CD4-positive, alpha-beta T cell (primary cell): ENCODE results near the gene ZNF214. TPM values are rescaled to one million over a fixed set of nuclear protein-coding genes. Genes with fewer than 3 reads are reported as not detected.

Experiments
- ATAC-seq: fragments of 200-7000 bp; cut with Tn5 transposase; one replicate; pipeline ENCODE4 v1.10.0; 2022; ENCODE audit warnings: mild to moderate bottlenecking; ENCODE audit not compliant: poor library complexity
- CTCF ChIA-PET: fragments of 350-600 bp; sonication (Branson Sonifier 250); formaldehyde crosslinking; loops from one replicate; lab custom pipeline; 2021; ENCODE audit warnings: antibody characterized with exemption, inconsistent platforms; lab: Charles Lee
- POLR2A ChIA-PET: fragments of 350-600 bp; sonication (Branson Sonifier 250); formaldehyde crosslinking; loops from one replicate; lab custom pipeline; 2021; ENCODE audit warnings: antibody characterized with exemption, inconsistent platforms; lab: Charles Lee
- DNase-seq, 14 experiments: peaks; one replicate each; pipeline ENCODE4 v3.0.0-alpha.2; 2013 to 2020; ENCODE audit warnings: mixed read lengths in 2 of 14
- H3K27ac ChIP-seq, 2 donors: one replicate each; pipeline versions ENCODE4 v1.5.1 to v1.7.0; 2013; ENCODE audit warnings: low read length in 2 of 2, low read depth in 1 of 2, mild to moderate bottlenecking in 1 of 2
- H3K27me3 ChIP-seq, 2 experiments: 1 replicate in 1 of 2; 2 replicates in 1 of 2; pipeline versions ENCODE4 v1.6.1 to v1.7.0; 2013; ENCODE audit warnings: low read length in 2 of 2, control low read depth in 1 of 2, mild to moderate bottlenecking in 1 of 2, moderate library complexity in 1 of 2; ENCODE audit not compliant: insufficient read depth in 2 of 2, control insufficient read depth in 1 of 2
- H3K36me3 ChIP-seq: one replicate; pipeline ENCODE4 v1.6.1; 2013; ENCODE audit warnings: low read length, control low read depth; ENCODE audit not compliant: insufficient read depth
- H3K4me1 ChIP-seq: one replicate; pipeline ENCODE4 v1.6.1; 2013; ENCODE audit warnings: low read length, control low read depth; ENCODE audit not compliant: insufficient read depth
- H3K4me3 ChIP-seq: one replicate; pipeline ENCODE4 v1.5.1; 2013; ENCODE audit warnings: mild to moderate bottlenecking, low read length, moderate library complexity
- H3K9me3 ChIP-seq, 2 experiments: 1 replicate in 1 of 2; 2 replicates in 1 of 2; pipeline versions ENCODE4 v1.6.1 to v1.7.0; 2013; ENCODE audit warnings: low read length in 2 of 2, mild to moderate bottlenecking in 2 of 2, control low read depth in 1 of 2, moderate library complexity in 1 of 2; ENCODE audit not compliant: control insufficient read depth in 1 of 2, insufficient read depth in 1 of 2
- H3K27ac Mint-ChIP-seq: one replicate; pipeline ENCODE4 v1.8.0; 2020; ENCODE audit warnings: mixed read lengths
- H3K27me3 Mint-ChIP-seq: one replicate; pipeline ENCODE4 v1.8.0; 2021; ENCODE audit warnings: mixed read lengths
- H3K36me3 Mint-ChIP-seq: one replicate; pipeline ENCODE4 v1.8.0; 2021; ENCODE audit warnings: low read depth, mixed read lengths
- H3K4me1 Mint-ChIP-seq: one replicate; pipeline ENCODE4 v1.8.0; 2021; ENCODE audit warnings: low read depth, mixed read lengths
- H3K4me3 Mint-ChIP-seq: one replicate; pipeline ENCODE4 v1.8.0; 2020; ENCODE audit warnings: mild to moderate bottlenecking, mixed read lengths
- H3K9me3 Mint-ChIP-seq: one replicate; pipeline ENCODE4 v1.8.0; 2020; ENCODE audit warnings: mixed read lengths
- intact Hi-C, 2 experiments: fragments of 100-400 bp; cut with DNase I in 1 of 2; cut with micrococcal nuclease in 1 of 2; formaldehyde crosslinking; loops; one replicate each; pipeline versions ENCODE4 v1.15.1 to v1.9.0; 2023 to 2025; cut with DNase I, micrococcal nuclease
- total RNA-seq, 174 experiments: library from RNA in 2 of 174; stranded (reverse) in 2 of 174; gene quantifications; one replicate each; pipeline ENCODE4 v1.2.3 and lab custom pipeline; 2021 to 2026
- TF ChIP-seq, protein P1 (sequence below): fragments of 200-600 bp; IDR thresholded peaks from one replicate; pipeline ENCODE4 v1.8.0; 2022; ENCODE audit warnings: antibody characterized with exemption, mild to moderate bottlenecking

ZNF214 gene
- total RNA-seq, 2 experiments from 2014 or later: not detected

DNA sequence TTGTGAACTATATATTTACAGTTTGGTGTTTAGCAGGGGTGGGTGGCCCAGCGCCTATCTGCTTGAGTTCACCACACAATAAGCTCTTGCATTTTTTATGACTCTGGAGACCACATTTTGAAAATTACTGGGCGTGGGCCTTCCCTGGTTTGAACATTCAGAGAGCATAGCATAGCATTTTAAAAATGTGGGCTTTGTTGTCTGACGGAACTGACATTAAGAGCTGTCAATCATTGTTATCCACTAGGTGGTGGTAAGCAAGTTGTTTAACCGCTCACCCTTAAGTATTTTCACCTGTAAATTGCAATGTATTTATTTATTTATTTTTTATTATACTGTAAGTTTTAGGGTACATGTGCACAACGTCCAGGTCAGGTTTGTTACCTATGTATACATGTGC is 1.2 kb upstream of the ZNF214 start:
- intact Hi-C loops: no loop called here
- H3K4me1 Mint-ChIP-seq: peaks cover 7% of the 10 kb centered on the region
- H3K27ac ChIP-seq: no peak overlapping the region
- POLR2A ChIA-PET: no interaction called here
- H3K9me3 ChIP-seq: peaks cover 0 to 4% of the 10 kb centered on the region in 2 experiments
- DNase-seq (no peak), ATAC-seq (no peak)
- H3K9me3 Mint-ChIP-seq: no peaks in the 10 kb centered on the region
- CTCF ChIA-PET: no interaction called here
- no peaks in the 10 kb centered on the region for H3K36me3 ChIP-seq
- no peak overlapping the region for H3K4me3 ChIP-seq
- H3K36me3 Mint-ChIP-seq: no peaks in the 10 kb centered on the region
- peaks cover 33 to 34% of the 10 kb centered on the region in 2 experiments for H3K27me3 ChIP-seq
- H3K4me1 ChIP-seq: peaks cover 10% of the 10 kb centered on the region
- peaks cover 47% of the 10 kb centered on the region for H3K27me3 Mint-ChIP-seq
- H3K4me3 Mint-ChIP-seq: no peak overlapping the region
- H3K27ac Mint-ChIP-seq: no peak overlapping the region
- TF ChIP-seq, protein P1, sequence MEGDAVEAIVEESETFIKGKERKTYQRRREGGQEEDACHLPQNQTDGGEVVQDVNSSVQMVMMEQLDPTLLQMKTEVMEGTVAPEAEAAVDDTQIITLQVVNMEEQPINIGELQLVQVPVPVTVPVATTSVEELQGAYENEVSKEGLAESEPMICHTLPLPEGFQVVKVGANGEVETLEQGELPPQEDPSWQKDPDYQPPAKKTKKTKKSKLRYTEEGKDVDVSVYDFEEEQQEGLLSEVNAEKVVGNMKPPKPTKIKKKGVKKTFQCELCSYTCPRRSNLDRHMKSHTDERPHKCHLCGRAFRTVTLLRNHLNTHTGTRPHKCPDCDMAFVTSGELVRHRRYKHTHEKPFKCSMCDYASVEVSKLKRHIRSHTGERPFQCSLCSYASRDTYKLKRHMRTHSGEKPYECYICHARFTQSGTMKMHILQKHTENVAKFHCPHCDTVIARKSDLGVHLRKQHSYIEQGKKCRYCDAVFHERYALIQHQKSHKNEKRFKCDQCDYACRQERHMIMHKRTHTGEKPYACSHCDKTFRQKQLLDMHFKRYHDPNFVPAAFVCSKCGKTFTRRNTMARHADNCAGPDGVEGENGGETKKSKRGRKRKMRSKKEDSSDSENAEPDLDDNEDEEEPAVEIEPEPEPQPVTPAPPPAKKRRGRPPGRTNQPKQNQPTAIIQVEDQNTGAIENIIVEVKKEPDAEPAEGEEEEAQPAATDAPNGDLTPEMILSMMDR: no peak

DNA sequence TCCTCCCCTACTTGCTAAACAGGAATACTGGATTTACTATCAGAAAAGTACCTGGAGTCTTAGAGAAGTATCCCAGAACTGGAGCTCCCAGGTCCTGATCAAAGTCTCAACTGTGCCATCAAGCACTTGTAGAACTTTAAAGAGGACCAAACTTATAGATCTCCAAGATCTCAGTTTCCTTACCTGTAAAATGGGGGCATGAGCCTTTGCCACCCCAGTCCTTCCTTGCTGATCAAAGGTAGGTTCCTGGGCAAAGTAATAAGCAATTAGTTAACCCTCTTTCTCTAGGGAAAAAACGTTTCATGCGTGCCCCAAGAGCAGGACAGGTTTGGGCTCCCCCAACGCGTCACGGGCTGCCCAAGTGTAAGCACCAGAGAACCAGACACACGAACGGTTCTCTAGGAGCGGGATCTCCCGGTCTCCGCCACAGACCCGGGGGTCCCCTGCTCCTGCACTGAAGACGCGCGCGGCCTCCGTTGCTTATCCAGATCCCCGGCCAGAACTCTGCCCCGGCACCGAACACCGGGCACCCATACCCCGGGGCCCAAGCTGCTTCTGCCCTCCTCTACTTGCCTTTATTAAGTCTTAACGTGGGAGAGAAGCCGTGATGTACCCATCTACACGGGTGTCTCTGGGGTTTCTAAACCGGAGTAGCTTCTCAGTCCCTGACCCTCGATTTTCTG is 505 bp downstream of the ZNF214 start:
- no peak overlapping the region for H3K4me3 Mint-ChIP-seq

DNA sequence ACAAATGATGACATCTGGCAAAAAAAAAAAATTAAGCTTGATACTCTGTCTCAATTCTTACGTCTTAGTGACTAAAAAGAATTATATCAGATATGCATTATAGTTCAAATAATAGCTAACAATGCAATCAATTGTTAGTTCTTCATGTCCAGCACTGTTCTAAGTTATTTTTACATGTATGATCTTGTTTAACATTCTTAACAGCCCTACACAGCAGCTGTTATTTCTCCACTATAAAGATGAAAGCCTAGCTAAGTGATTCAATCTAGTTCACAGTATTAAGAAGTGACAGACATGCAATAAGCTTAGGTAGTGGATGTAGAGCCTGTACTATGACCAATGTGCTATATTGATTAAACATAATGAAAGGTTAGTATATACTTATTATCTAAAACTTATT is 4.1 kb downstream of the ZNF214 start:
- no peak overlapping the region for H3K27ac Mint-ChIP-seq

More for the DNA sequence above, 505 bp downstream of the ZNF214 start:
- POLR2A ChIA-PET: interaction anchor here (0.6 kb wide), 1 partner anchor 51 kb away, joined by 3 read pairs; no protein-coding TSS in a partner anchor
- Mint-ChIP-seq H3K36me3 (no peaks in the 10 kb centered on the region), H3K27ac (no peak overlapping the region), H3K27me3 (peaks cover 47% of the 10 kb centered on the region), H3K4me1 (peaks cover 7% of the 10 kb centered on the region), H3K9me3 (no peaks in the 10 kb centered on the region)
- no peak for ATAC-seq
- Histone ChIP-seq H3K9me3 (peaks cover 0 to 4% of the 10 kb centered on the region in 2 experiments), H3K27me3 (peaks cover 33 to 34% of the 10 kb centered on the region in 2 experiments), H3K36me3 (no peaks in the 10 kb centered on the region), H3K4me3 (peak overlapping the region; percentile 7), H3K4me1 (peaks cover 10% of the 10 kb centered on the region), H3K27ac (no peak overlapping the region)
- TF ChIP-seq, protein P1: no peak
- intact Hi-C loops: no loop called here
- no peak for DNase-seq
- CTCF ChIA-PET: no interaction called here

More for the DNA sequence above, 4.1 kb downstream of the ZNF214 start:
- Histone ChIP-seq H3K9me3 (peaks cover 0 to 4% of the 10 kb centered on the region in 2 experiments), H3K27ac (no peak overlapping the region), H3K4me3 (no peak overlapping the region), H3K36me3 (no peaks in the 10 kb centered on the region), H3K4me1 (peaks cover 10% of the 10 kb centered on the region), H3K27me3 (peaks cover 23% of the 10 kb centered on the region in 2 experiments)
- TF ChIP-seq, protein P1: no peak
- ATAC-seq (no peak), DNase-seq (no peak)
- peaks cover 26% of the 10 kb centered on the region for H3K27me3 Mint-ChIP-seq
- peaks cover 4% of the 10 kb centered on the region for H3K4me1 Mint-ChIP-seq
- H3K4me3 Mint-ChIP-seq: no peak overlapping the region
- intact Hi-C loops: no loop called here
- POLR2A ChIA-PET: no interaction called here
- H3K36me3 Mint-ChIP-seq: no peaks in the 10 kb centered on the region
- no peaks in the 10 kb centered on the region for H3K9me3 Mint-ChIP-seq
- CTCF ChIA-PET: no interaction called here
